CD4-positive, alpha-beta memory T cell (primary cell): ENCODE results near the gene AGAP1. TPM values are rescaled to one million over a fixed set of nuclear protein-coding genes. Genes with fewer than 3 reads are reported as not detected.

Experiments used
- CTCF ChIA-PET: fragments of 350-600 bp; sonication (Branson Sonifier 250); formaldehyde crosslinking; loops from one replicate; lab custom pipeline; 2021; ENCODE audit warnings: inconsistent platforms; ENCODE audit not compliant: partially characterized antibody; lab: Charles Lee
- POLR2A ChIA-PET: fragments of 350-600 bp; sonication (Branson Sonifier 250); formaldehyde crosslinking; loops from one replicate; lab custom pipeline; 2021; ENCODE audit not compliant: partially characterized antibody; lab: Charles Lee
- DNase-seq, 5 donors: peaks; one replicate each; pipeline versions ENCODE4 v3.0.0 to v3.0.0-alpha.2; 2020 to 2022; ENCODE audit warnings: mixed read lengths in 1 of 5
- H3K27ac ChIP-seq: one replicate; pipeline ENCODE4 v1.7.0; 2013; ENCODE audit warnings: low read depth, low read length
- H3K27me3 ChIP-seq: 2 replicates; pipeline ENCODE4 v1.7.0; 2013; ENCODE audit warnings: mild to moderate bottlenecking, low read length, moderate library complexity; ENCODE audit not compliant: insufficient read depth
- H3K36me3 ChIP-seq: 2 replicates; pipeline ENCODE4 v1.7.0; 2013; ENCODE audit warnings: mild to moderate bottlenecking, low read length, moderate library complexity; ENCODE audit not compliant: insufficient read depth
- H3K4me1 ChIP-seq: 2 replicates; pipeline ENCODE4 v1.7.0; 2013; ENCODE audit warnings: mild to moderate bottlenecking, low read length, moderate library complexity; ENCODE audit not compliant: insufficient read depth
- H3K4me3 ChIP-seq, 2 donors: one replicate each; pipeline ENCODE4 v1.7.0; 2013; ENCODE audit warnings: low read length in 2 of 2, mild to moderate bottlenecking in 1 of 2
- H3K9me3 ChIP-seq, 2 donors: one replicate each; pipeline ENCODE4 v1.7.0; 2013; ENCODE audit warnings: low read length in 2 of 2, control low read depth in 1 of 2; ENCODE audit not compliant: control insufficient read depth in 1 of 2
- H3K27ac Mint-ChIP-seq, 7 donors: one replicate each; pipeline ENCODE4 v1.8.0; 2020 to 2021; ENCODE audit warnings: mixed read lengths in 7 of 7, mild to moderate bottlenecking in 6 of 7, inconsistent platforms in 3 of 7, moderate library complexity in 3 of 7
- H3K27me3 Mint-ChIP-seq, 2 donors: one replicate each; pipeline ENCODE4 v1.8.0; 2020 to 2021; ENCODE audit warnings: mixed read lengths in 2 of 2
- H3K36me3 Mint-ChIP-seq, 2 donors: one replicate each; pipeline ENCODE4 v1.8.0; 2020 to 2021; ENCODE audit warnings: mixed read lengths in 2 of 2, inconsistent platforms in 1 of 2, mild to moderate bottlenecking in 1 of 2
- H3K4me1 Mint-ChIP-seq, 4 donors: one replicate each; pipeline ENCODE4 v1.8.0; 2020 to 2021; ENCODE audit warnings: mixed read lengths in 4 of 4, mild to moderate bottlenecking in 1 of 4
- H3K4me3 Mint-ChIP-seq, 8 donors: one replicate each; pipeline ENCODE4 v1.8.0; 2020 to 2021; ENCODE audit warnings: mixed read lengths in 8 of 8, mild to moderate bottlenecking in 7 of 8, moderate library complexity in 6 of 8, inconsistent platforms in 3 of 8
- H3K9me3 Mint-ChIP-seq, 8 donors: one replicate each; pipeline ENCODE4 v1.8.0; 2020 to 2021; ENCODE audit warnings: mixed read lengths in 8 of 8, mild to moderate bottlenecking in 5 of 8, inconsistent platforms in 3 of 8, moderate library complexity in 1 of 8
- intact Hi-C: fragments of 100-400 bp; cut with micrococcal nuclease; formaldehyde crosslinking; loops from one replicate; pipeline ENCODE4 v1.15.1; 2023
- polyA plus RNA-seq, 2 donors: library from polyadenylated mRNA; unstranded; fragments of 300-500 nt; fragmentation: Illumina TruSeq; gene quantifications; one replicate each; pipeline ENCODE4 v1.2.3, GENCODE V29; 2021
- total RNA-seq, 2 experiments: library from RNA; stranded (reverse); gene quantifications; one replicate each; pipeline ENCODE4 v1.2.3, GENCODE V29; 2021

AGAP1 gene
- total and polyA plus RNA-seq, 4 experiments from 2014 or later: 0.24 to 2.9 (median 1.9) TPM

GRCh38 chr2:235575904-235576303 lies 82.1 kb downstream of the AGAP1 start:
- intact Hi-C loops: no loop called here
- no peaks in the 10 kb centered on the region for H3K4me1 Mint-ChIP-seq
- H3K4me3 Mint-ChIP-seq: no peak overlapping the region
- H3K27me3 ChIP-seq: no peaks in the 10 kb centered on the region
- CTCF ChIA-PET: no interaction called here
- no peak for DNase-seq
- no peak overlapping the region for H3K4me3 ChIP-seq
- no peak overlapping the region for H3K27ac Mint-ChIP-seq
- H3K36me3 Mint-ChIP-seq: no peaks in the 10 kb centered on the region
- no peaks in the 10 kb centered on the region for H3K9me3 ChIP-seq
- no peaks in the 10 kb centered on the region for H3K36me3 ChIP-seq
- POLR2A ChIA-PET: no interaction called here
- peaks cover 8 to 16% of the 10 kb centered on the region in 2 donors for H3K27me3 Mint-ChIP-seq
- H3K4me1 ChIP-seq: no peaks in the 10 kb centered on the region
- no peak overlapping the region for H3K27ac ChIP-seq
- H3K9me3 Mint-ChIP-seq: peaks cover 0 to 4% (median 0%) of the 10 kb centered on the region in 8 donors

GRCh38 chr2:235576337-235576910 lies 82.6 kb downstream of the AGAP1 start:
- Mint-ChIP-seq H3K27ac (no peak overlapping the region), H3K9me3 (peaks cover 0 to 4% (median 0%) of the 10 kb centered on the region in 8 donors), H3K27me3 (peaks cover 8 to 16% of the 10 kb centered on the region in 2 donors), H3K36me3 (no peaks in the 10 kb centered on the region), H3K4me3 (no peak overlapping the region), H3K4me1 (no peaks in the 10 kb centered on the region)
- no peak overlapping the region for H3K4me3 ChIP-seq
- ChIA-PET CTCF (no interaction called here), POLR2A (no interaction called here)
- no peaks in the 10 kb centered on the region for H3K27me3 ChIP-seq
- H3K9me3 ChIP-seq: no peaks in the 10 kb centered on the region
- no peaks in the 10 kb centered on the region for H3K36me3 ChIP-seq
- H3K27ac ChIP-seq: no peak overlapping the region
- no peak for DNase-seq
- no peaks in the 10 kb centered on the region for H3K4me1 ChIP-seq
- intact Hi-C loops: no loop called here

- H3K27me3 ChIP-seq: no peaks in the 10 kb centered on the region
- no peaks in the 10 kb centered on the region for H3K9me3 ChIP-seq
- no peaks in the 10 kb centered on the region for H3K4me1 ChIP-seq
- Mint-ChIP-seq H3K27me3 (peaks cover 8 to 9% of the 10 kb centered on the region in 2 donors), H3K4me1 (no peaks in the 10 kb centered on the region), H3K27ac (no peak overlapping the region), H3K4me3 (no peak overlapping the region), H3K36me3 (no peaks in the 10 kb centered on the region), H3K9me3 (peaks cover 0 to 2% (median 0%) of the 10 kb centered on the region in 8 donors)
- no peak overlapping the region for H3K27ac ChIP-seq
- no peaks in the 10 kb centered on the region for H3K36me3 ChIP-seq
- no peak for DNase-seq
- intact Hi-C loops: no loop called here
- CTCF ChIA-PET: no interaction called here
- POLR2A ChIA-PET: no interaction called here
- H3K4me3 ChIP-seq: no peak overlapping the region
Measured at GRCh38 chr2:235577404-235578330, 83.8 kb downstream of the AGAP1 start.

GRCh38 chr2:235579128-235579527 lies 85.3 kb downstream of the AGAP1 start:
- Mint-ChIP-seq H3K4me1 (no peaks in the 10 kb centered on the region), H3K36me3 (no peaks in the 10 kb centered on the region), H3K4me3 (no peak overlapping the region), H3K27ac (no peak overlapping the region), H3K9me3 (peaks cover 0 to 2% (median 0%) of the 10 kb centered on the region in 8 donors), H3K27me3 (peaks cover 8% of the 10 kb centered on the region in 2 donors)
- H3K4me3 ChIP-seq: no peak overlapping the region
- no peaks in the 10 kb centered on the region for H3K27me3 ChIP-seq
- no peak for DNase-seq
- H3K27ac ChIP-seq: no peak overlapping the region
- no peaks in the 10 kb centered on the region for H3K36me3 ChIP-seq
- CTCF ChIA-PET: no interaction called here
- H3K4me1 ChIP-seq: no peaks in the 10 kb centered on the region
- POLR2A ChIA-PET: no interaction called here
- intact Hi-C loops: no loop called here
- H3K9me3 ChIP-seq: no peaks in the 10 kb centered on the region

GRCh38 chr2:235580426-235581157 lies 86.7 kb downstream of the AGAP1 start:
- intact Hi-C loops: no loop called here
- ChIA-PET CTCF (interaction anchor here (0.6 to 0.9 kb wide), 2 partner anchors 15 to 78 kb away, joined by 3 to 4 read pairs; no protein-coding TSS in a partner anchor), POLR2A (no interaction called here)
- Mint-ChIP-seq H3K27me3 (peaks cover 5 to 8% of the 10 kb centered on the region in 2 donors), H3K4me1 (no peaks in the 10 kb centered on the region), H3K4me3 (no peak overlapping the region), H3K9me3 (peaks cover 0 to 2% (median 0%) of the 10 kb centered on the region in 8 donors), H3K27ac (no peak overlapping the region), H3K36me3 (no peaks in the 10 kb centered on the region)
- Histone ChIP-seq H3K36me3 (no peaks in the 10 kb centered on the region), H3K4me1 (no peaks in the 10 kb centered on the region), H3K4me3 (no peak overlapping the region), H3K9me3 (no peaks in the 10 kb centered on the region), H3K27ac (no peak overlapping the region), H3K27me3 (no peaks in the 10 kb centered on the region)
- no peak for DNase-seq

GRCh38 chr2:235582081-235582686 lies 88.3 kb downstream of the AGAP1 start:
- Mint-ChIP-seq H3K36me3 (no peaks in the 10 kb centered on the region), H3K4me3 (no peak overlapping the region), H3K27ac (no peak overlapping the region), H3K4me1 (no peaks in the 10 kb centered on the region), H3K9me3 (peaks cover 0 to 2% (median 0%) of the 10 kb centered on the region in 8 donors), H3K27me3 (peaks cover 7% of the 10 kb centered on the region in 2 donors)
- ChIA-PET POLR2A (no interaction called here), CTCF (interaction anchor here (1.1 to 1.3 kb wide), 2 partner anchors 11 to 13 kb away, joined by 3 read pairs; no protein-coding TSS in a partner anchor)
- Histone ChIP-seq H3K27me3 (no peaks in the 10 kb centered on the region), H3K4me3 (no peak overlapping the region), H3K4me1 (no peaks in the 10 kb centered on the region), H3K27ac (no peak overlapping the region), H3K36me3 (no peaks in the 10 kb centered on the region), H3K9me3 (no peaks in the 10 kb centered on the region)
- intact Hi-C loops: no loop called here
- DNase-seq: no peak
